IPS-11a (cell line): ENCODE results near the gene HOXA9.

Experiments used
- H3K4me3 ChIP-seq: one replicate; pipeline ENCODE4 v1.5.1; 2013; ENCODE audit warnings: low read depth, low read length, control low read depth

HOXA9 gene

DNA sequence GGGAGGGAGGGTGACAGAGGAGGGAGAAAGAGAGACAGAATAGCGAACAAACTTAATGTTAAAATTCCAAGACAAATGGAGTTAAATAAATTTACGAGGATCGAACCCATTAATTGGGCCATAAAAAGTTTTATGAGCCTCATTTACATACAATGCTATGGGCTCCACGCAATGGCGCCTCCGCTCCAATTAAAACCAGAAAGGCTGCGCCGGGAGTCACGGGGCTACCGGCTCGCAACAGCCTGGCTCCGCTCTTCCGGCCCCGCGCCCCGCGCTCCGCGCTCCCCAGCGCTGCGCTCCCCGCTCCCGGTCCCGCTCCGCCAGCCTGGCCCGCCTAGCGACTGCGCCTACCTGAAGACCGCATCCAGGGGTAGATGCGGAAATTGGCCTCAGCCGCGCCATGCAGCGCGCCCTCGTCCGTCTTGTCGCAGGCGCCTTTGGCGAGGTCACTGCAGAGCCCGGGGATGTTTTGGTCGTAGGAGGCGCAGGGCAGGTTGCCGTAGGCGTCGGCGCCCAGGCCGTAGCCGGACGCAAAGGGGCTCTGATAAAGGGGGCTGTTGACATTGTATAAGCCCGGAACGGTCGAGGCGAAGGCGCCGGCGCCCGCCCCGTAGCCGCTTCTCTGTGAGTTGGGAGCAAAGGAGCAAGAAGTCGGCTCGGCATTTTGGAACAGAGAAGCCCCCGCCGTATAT is 9.4 kb downstream of the HOXA9 start:
- H3K4me3 ChIP-seq, result peak overlapping the region; percentile 27

GRCh38 chr7:27154901-27155815 is 10.2 kb downstream of the HOXA9 start:
- no peak overlapping the region for H3K4me3 ChIP-seq

DNA sequence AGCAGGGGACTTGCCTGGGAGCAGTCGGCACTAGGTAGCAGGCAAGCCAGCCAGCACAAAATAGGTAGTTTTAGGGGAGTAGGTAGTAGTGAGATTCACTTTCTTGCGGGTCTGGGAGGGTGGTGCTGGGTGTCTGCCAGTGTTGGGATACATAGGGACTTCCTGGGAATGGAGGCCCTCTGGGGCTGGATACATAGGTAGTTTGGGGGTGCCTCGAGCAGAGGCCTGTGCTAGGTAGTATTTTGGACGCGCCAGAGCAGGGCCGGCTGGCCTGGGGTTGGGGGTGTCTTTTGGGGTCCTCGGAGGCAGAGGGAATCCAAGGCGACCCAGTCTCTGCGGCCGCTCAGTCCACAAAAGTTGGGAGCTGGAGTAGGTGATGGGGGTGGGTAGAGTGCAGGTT is 11.0 kb downstream of the HOXA9 start:
- no peak overlapping the region for H3K4me3 ChIP-seq

GRCh38 chr7:27153526-27153925 is 11.8 kb downstream of the HOXA9 start:
- H3K4me3 ChIP-seq, result no peak overlapping the region

DNA sequence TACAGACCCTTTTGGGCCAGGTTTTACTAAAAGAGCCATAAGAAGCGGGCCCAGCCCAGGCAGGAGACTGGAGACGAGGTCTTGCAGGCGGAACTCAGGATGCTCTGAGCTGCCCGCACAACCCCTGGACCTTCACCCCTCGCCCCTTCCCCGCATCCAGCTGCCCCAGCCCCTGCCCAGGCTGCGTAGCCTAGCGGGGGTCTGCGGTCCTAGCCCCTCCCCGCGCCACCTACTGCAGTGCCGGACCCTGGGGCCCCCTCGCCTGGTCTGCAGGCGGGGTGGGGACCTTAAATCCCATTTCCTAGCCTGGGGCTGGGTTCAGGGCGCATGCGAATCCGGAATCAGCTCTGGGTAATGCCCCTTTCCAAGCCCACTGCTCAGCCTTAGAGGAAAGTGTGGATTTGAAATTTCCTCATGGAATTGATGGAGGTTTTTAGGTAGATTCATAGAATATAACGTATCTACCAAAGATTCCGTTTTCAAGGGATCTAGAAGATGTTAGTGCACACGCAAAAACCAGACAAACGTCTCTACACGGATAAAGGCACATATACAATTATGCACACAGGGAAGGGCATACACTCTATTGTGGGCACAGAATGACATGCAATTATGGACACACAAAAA is 12.4 kb downstream of the HOXA9 start:
- no peak overlapping the region for H3K4me3 ChIP-seq

DNA sequence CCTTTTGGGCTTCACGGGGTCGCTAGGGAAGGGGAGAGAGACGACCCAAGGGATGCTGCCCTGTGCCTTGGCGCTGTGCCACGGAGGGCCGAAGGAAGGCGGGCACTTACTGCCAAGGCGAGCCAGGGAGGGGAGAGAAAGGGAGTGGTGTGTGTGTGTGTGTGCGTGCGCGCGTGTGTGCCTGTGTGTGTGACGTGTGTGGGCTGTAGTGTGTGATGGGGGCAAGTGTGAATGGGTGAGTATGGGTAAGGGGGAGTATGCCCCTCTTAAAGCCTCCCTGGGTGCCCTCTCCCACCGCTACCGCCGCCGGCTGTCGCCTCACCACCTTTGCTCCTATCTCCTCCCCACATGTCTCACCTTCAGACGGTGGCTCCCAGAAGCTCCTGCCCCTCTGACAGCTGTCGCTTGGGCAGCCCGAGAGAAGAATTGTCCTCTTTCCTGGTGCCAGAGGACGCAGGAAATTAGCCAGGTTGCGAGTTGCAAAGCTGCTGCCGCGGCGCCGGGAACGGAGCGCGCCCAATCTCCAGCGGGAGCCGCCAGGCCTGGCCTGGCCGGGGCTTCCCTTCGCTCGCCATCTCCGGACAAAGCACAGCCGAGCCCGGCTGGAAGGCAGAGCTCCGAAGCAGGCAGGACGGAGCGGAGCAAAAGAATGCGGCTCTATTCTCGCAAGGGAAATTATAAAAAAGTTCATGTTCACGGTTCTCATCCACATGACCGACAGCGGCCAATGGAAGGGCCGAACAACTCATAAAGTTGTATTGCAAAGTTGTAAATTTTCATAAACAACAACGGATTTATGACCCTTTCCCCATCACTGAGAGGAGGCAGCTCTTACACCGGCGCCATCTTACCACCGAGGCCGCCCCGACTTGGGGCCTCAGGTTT is 13.2 kb downstream of the HOXA9 start, which contains the start of gene HOXA3:
HOXA3 (minus strand) TSS at position 653 of the 885 bp plus-strand sequence. CDS start 41,943 bp downstream, outside the sequence.
- H3K4me3 ChIP-seq, result no peak within 1 kb of the TSS

DNA sequence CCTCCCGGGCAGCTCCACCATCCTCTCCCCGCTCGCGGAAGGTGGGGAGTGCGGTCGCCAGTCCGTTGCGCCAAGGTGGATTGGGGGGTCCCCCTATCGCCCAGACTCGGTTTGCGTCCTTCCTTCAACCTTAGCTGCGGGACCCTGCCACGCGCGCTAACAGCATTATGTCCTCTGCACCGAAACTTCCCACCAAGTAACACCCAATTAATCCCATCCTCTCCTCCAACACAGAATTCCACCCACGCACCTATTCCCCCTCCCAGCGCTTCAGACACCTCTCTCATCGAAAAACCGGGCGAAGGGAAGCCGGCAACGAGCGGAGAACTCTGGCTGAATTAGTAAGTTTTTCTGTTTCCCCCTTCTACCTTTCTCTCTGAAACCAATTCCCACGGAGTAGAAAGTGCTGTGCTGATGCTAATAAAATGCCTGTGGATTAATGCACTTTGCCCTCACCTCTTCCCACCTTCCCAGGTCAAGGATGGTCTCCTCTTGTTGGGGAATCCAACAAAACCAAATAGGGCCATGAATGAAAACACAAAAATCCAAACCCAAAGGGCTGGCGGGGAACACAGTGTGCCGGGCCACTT is 13.9 kb downstream of the HOXA9 start:
- no peak overlapping the region for H3K4me3 ChIP-seq

GRCh38 chr7:27150568-27151340 is 14.6 kb downstream of the HOXA9 start:
- H3K4me3 ChIP-seq, result no peak overlapping the region

DNA sequence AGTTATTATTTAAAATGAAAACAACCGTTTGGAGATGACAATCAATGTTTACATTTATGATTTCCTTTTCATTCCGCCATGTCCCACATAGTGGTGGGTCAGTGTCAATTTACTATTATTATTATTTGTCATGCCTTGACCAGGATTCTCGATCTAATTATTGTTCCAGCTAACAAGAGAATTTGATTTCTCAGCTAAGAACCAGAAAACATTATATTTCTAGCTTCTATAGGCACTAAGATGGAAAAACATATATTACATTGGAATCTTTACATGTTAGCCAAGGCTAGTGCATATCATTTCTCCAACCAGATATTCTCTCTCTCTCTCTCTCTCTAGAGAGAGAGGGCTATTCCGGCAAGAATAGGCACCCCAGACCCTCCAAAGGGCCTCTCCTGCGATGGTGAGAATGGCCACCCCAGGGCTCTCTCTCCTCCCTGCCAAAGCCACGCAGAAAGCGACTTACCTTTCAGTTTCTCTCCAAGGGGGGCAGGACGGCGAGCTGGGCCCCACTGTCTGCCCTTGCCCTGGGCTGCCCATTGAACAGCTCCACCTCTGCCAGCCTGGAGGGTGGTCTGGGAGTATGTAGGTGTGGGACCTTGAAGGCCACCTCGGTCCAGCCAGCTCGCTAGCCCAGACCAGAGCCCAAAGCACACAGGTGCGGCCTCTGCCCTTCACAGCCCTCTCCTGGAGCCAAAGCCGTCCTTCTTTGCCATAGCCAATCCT is 15.3 kb downstream of the HOXA9 start:
- no peak overlapping the region for H3K4me3 ChIP-seq

GRCh38 chr7:27148756-27149641 is 16.3 kb downstream of the HOXA9 start:
- no peak overlapping the region for H3K4me3 ChIP-seq

DNA sequence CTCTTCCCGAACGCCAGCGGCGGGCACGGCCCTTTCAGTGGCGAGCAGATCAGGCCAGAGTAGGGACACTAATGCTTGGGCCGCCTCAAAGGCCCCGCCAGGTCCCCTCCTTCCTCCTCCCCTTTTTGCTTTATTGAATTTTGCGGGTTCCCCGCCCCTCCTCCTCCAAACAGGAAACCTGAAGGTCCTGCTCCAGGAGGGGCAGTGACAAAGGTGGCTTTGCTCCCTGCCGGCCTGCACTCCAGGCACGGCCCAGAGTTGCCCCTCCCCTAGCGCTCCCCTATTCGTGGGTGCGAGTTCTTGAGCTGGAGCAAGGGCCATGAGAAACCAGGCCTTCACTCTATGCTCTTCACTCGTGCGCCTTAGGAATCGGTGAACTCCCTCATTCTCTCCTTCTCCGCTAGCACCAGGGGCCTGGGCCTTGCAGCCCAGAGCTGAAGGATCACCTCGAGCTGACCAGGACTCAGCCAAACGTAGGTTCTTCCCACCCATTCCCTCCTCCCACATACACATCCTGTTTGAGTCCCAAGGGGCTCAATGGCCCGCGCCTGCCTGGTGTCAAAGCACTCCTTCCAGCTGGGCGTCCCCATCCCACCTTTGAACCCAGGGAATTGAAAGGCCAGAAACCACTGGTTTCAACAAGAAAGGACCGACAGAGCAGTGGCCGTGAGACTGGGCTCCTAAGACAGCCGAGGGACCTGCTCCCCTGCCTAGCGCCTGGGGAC is 17.1 kb downstream of the HOXA9 start:
- H3K4me3 ChIP-seq, result no peak overlapping the region

GRCh38 chr7:27147199-27148030 is 17.9 kb downstream of the HOXA9 start, which contains the start of gene HOXA6:
HOXA6 (minus strand) TSS chr7:27147774; CDS start chr7:27147749, 25 bp downstream.
- no peak within 1 kb of the TSS for H3K4me3 ChIP-seq

- H3K4me3 ChIP-seq, result no peak overlapping the region
Measured at GRCh38 chr7:27146491-27147198, 18.7 kb downstream of the HOXA9 start.

DNA sequence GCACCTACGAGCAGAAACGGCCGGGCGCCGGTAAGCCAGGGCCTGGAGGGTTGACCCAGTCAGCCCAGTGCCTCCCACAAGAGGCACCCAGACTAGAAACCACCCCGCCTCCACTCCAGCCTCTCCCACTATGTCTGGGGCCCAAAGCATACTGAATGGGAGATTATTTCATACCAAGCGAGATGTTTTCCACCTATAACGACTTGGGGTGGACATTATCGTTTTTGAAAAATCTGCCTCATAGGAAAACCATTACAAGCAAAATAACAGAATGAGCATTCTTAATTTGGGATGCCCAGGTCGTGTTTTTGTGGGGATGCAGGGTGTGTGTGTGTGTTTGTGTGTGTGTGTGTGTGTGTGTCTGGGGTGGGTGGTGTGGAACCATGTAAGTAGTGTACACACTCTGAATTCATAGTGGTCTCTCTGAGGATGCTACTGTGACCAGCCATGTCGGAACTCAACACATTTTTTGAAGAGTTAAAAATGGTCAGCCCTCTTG is 19.4 kb downstream of the HOXA9 start:
- H3K4me3 ChIP-seq, result no peak overlapping the region

DNA sequence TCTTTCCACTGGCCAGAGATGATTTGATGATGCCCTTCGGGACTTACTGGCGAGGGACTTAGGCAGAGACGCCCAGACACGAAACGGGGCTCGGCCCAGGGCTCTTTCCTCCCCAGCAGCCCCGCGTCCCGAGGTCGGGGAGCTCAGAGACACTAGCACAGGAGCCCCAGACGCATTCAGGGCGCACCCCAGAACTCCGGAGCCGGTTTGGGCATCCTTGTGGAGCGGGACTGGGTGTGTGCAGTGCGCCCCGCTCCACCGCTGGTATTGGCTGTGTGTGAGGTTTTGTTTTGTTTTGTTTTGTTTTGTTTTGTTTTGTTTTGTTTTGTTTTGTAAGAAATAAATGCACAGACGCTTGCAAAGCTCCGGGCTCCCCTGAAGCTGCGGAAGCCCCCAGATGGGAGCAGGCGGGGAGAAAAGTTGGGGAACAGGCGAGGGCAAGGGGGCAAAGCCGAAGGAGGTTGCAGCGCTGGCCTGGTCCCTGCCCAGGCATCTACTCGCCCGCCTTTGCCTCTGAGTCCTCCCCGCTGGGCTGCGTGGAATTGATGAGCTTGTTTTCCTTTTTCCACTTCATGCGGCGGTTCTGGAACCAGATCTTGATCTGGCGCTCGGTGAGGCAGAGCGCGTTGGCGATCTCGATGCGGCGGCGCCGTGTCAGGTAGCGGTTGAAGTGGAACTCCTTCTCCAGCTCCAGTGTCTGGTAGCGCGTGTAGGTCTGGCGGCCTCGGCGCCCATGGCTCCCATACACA is 20.0 kb downstream of the HOXA9 start:
- no peak overlapping the region for H3K4me3 ChIP-seq
